T-helper 2 cell (primary cell): Measurements from ENCODE around the gene CCDC74B.
"Not testable (repeated sequence)": the region's sequence is repeated elsewhere in the genome, so short reads cannot be mapped to it uniquely, and the experiment has no call there.

Source experiments
- DNase-seq, 5 experiments: peaks; one replicate each; pipeline versions ENCODE4 v3.0.0 to v3.0.0-alpha.2; 2012 to 2022
- total RNA-seq, 2 donors: gene quantifications; one replicate each; lab custom pipeline; 2026; lab: John Stamatoyannopoulos, UW

The CCDC74B gene
- 0.27 to 0.94 reads per million in 2 donors for total RNA-seq

- DNase-seq: peak in 4 of 5 experiments; percentile 37 to 72 (median 44)
Observed at GRCh38 chr2:130145006-130145414, at the start of gene CCDC74B. TSS of gene CCDC74B (minus strand) at chr2:130145112. CDS start at chr2:130144996, 116 bp downstream.

GRCh38 chr2:130193824-130194223 lies 48.9 kb upstream of the CCDC74B start:
- DNase-seq: not testable (repeated sequence)

- not testable (repeated sequence) for DNase-seq
Observed at GRCh38 chr2:130192451-130192850, 47.5 kb upstream of the CCDC74B start.

- not testable (repeated sequence) for DNase-seq
Observed at GRCh38 chr2:130191319-130191718, 46.4 kb upstream of the CCDC74B start.

GRCh38 chr2:130190237-130190636 lies 45.3 kb upstream of the CCDC74B start:
- DNase-seq: no peak

GRCh38 chr2:130188958-130189357 lies 44.0 kb upstream of the CCDC74B start:
- DNase-seq: not testable (repeated sequence)

GRCh38 chr2:130187859-130188792 lies 43.2 kb upstream of the CCDC74B start:
- DNase-seq: not testable (repeated sequence)

GRCh38 chr2:130187268-130187667 lies 42.4 kb upstream of the CCDC74B start:
- no peak for DNase-seq

- no peak for DNase-seq
Observed at GRCh38 chr2:130186391-130186790, 41.5 kb upstream of the CCDC74B start.

- DNase-seq: no peak
Observed at GRCh38 chr2:130185896-130186295, 41.0 kb upstream of the CCDC74B start.

GRCh38 chr2:130185436-130185835 lies 40.5 kb upstream of the CCDC74B start:
- no peak for DNase-seq

GRCh38 chr2:130183512-130184373 lies 38.8 kb upstream of the CCDC74B start:
- DNase-seq: no peak

GRCh38 chr2:130182826-130183511 lies 38.1 kb upstream of the CCDC74B start:
- DNase-seq: not testable (repeated sequence)

GRCh38 chr2:130181880-130182682 lies 37.2 kb upstream of the CCDC74B start, which contains the start of gene MZT2B:
TSS of gene MZT2B (plus strand) at chr2:130182262. CDS start at chr2:130182283, 21 bp downstream.
- DNase-seq: peak; percentile 82 to 94 (median 86)

- peak; percentile 95 to 98 (median 97) for DNase-seq
Observed at GRCh38 chr2:130181325-130181879, 36.5 kb upstream of the CCDC74B start, which contains the start of gene SMPD4. TSS of gene SMPD4 (minus strand) at chr2:130181602. CDS start at chr2:130176592, 5,010 bp downstream.

- not testable (repeated sequence) for DNase-seq
Observed at GRCh38 chr2:130180404-130181324, 35.8 kb upstream of the CCDC74B start.

GRCh38 chr2:130174866-130175265 lies 30.0 kb upstream of the CCDC74B start:
- DNase-seq: peak in 1 of 5 experiments; percentile 24

GRCh38 chr2:130169896-130170295 lies 25.0 kb upstream of the CCDC74B start:
- DNase-seq: no peak

- not testable (repeated sequence) for DNase-seq
Observed at GRCh38 chr2:130169163-130169562, 24.3 kb upstream of the CCDC74B start.

- DNase-seq: not testable (repeated sequence)
Observed at GRCh38 chr2:130166611-130167010, 21.7 kb upstream of the CCDC74B start.
